ENCODE results near the gene PCDHB7.
"Not testable (repeated sequence)": the region's sequence is repeated elsewhere in the genome, so short reads cannot be mapped to it uniquely, and the experiment has no call there.

PCDHB7 gene

GRCh38 chr5:141180313-141180712, 7.9 kb downstream of the PCDHB7 start:
- no peak for DNase-seq (ENCODE audit: low read depth)
- no peak for TF ChIP-seq CTCF (IDR thresholded peaks at IDR 0.05; ENCODE audit: low read depth, low read length, missing control alignments)
- H3K4me3 ChIP-seq (ENCODE audit: low read depth, low read length): no peak overlapping the region

GRCh38 chr5:141182248-141182647, 9.8 kb downstream of the PCDHB7 start, which contains the start of gene PCDHB16:
Gene PCDHB16, plus strand, starts transcription at chr5:141182387. Its CDS starts 173 bp downstream, at chr5:141182560.
- TF ChIP-seq CTCF (IDR thresholded peaks at IDR 0.05; ENCODE audit: low read depth, low read length, missing control alignments): no peak
- no peak within 1 kb of the TSS for H3K4me3 ChIP-seq (ENCODE audit: low read depth, low read length)
- DNase-seq (ENCODE audit: low read depth): no peak

- not testable (repeated sequence) for DNase-seq (ENCODE audit: low read depth); H3K4me3 ChIP-seq (ENCODE audit: low read depth, low read length)
Measured at GRCh38 chr5:141184117-141184855, 11.8 kb downstream of the PCDHB7 start.

- DNase-seq (ENCODE audit: low read depth): no peak
Measured at GRCh38 chr5:141186897-141187512, 14.6 kb downstream of the PCDHB7 start, which contains the start of gene PCDHB9. Gene PCDHB9, plus strand, starts transcription at chr5:141187161. Its CDS starts 158 bp downstream, at chr5:141187319.

GRCh38 chr5:141188682-141189081, 16.2 kb downstream of the PCDHB7 start:
- DNase-seq (ENCODE audit: low read depth); H3K4me3 ChIP-seq (ENCODE audit: low read depth, low read length): not testable (repeated sequence)

More at GRCh38 chr5:141186897-141187512, 14.6 kb downstream of the PCDHB7 start, which contains the start of gene PCDHB9:
- H3K4me3 ChIP-seq (ENCODE audit: low read depth, low read length): no peak within 1 kb of the TSS
- TF ChIP-seq CTCF (IDR thresholded peaks at IDR 0.05; ENCODE audit: low read depth, low read length, missing control alignments): peak; percentile 35

- not testable (repeated sequence) for DNase-seq (ENCODE audit: low read depth)
Measured at GRCh38 chr5:141189131-141189530, 16.7 kb downstream of the PCDHB7 start.

GRCh38 chr5:141192110-141192725, 19.8 kb downstream of the PCDHB7 start, which contains the start of gene PCDHB10:
Gene PCDHB10, plus strand, starts transcription at chr5:141192353. Its CDS starts 200 bp downstream, at chr5:141192553.
- TF ChIP-seq CTCF (IDR thresholded peaks at IDR 0.05; ENCODE audit: low read depth, low read length, missing control alignments): peak; percentile 36
- DNase-seq (ENCODE audit: low read depth): no peak
- no peak within 1 kb of the TSS for H3K4me3 ChIP-seq (ENCODE audit: low read depth, low read length)

More at GRCh38 chr5:141189131-141189530, 16.7 kb downstream of the PCDHB7 start:
- not testable (repeated sequence) for H3K4me3 ChIP-seq (ENCODE audit: low read depth, low read length)

GRCh38 chr5:141194332-141194731, 21.9 kb downstream of the PCDHB7 start:
- not testable (repeated sequence) for H3K4me3 ChIP-seq (ENCODE audit: low read depth, low read length); DNase-seq (ENCODE audit: low read depth)

GRCh38 chr5:141196363-141196762, 23.9 kb downstream of the PCDHB7 start:
- no peak overlapping the region for H3K4me3 ChIP-seq (ENCODE audit: low read depth, low read length)
- TF ChIP-seq CTCF (IDR thresholded peaks at IDR 0.05; ENCODE audit: low read depth, low read length, missing control alignments): no peak
- no peak for DNase-seq (ENCODE audit: low read depth)
